Measurements from ENCODE around the gene ZNF385B.

- TF ChIP-seq MAX (IDR thresholded peaks at IDR 0.05) (no peak), RAD21 (IDR thresholded peaks at IDR 0.05) (peak in 1 of 2 donors; percentile 4), CTCF (IDR thresholded peaks at IDR 0.05; ENCODE audit: low read depth, low read length, missing input control) (no peak), TAF1 (conservative IDR thresholded peaks at IDR 0.05) (no peak)
These were observed 24.0 kb downstream of the ZNF385B start for GRCh38 chr2:179837408-179837807.
